Ramos (cell line): ENCODE data around the gene ATXN1.
"Not testable (repeated sequence)": the region's sequence is repeated elsewhere in the genome, so short reads cannot be mapped to it uniquely, and the experiment has no call there.

Source experiments
- in situ Hi-C: fragments of 300-500 bp; cut with MboI; formaldehyde crosslinking; loops from one replicate; pipeline ENCODE4 v1.14.3; 2022; ENCODE audit warnings: low sequenced_read_pairs; ENCODE audit not compliant: unreplicated experiment

The ATXN1 gene

GRCh38 chr6:16284472-16284871 is 476.8 kb downstream of the ATXN1 start:
- in situ Hi-C loops = no loop called here

DNA sequence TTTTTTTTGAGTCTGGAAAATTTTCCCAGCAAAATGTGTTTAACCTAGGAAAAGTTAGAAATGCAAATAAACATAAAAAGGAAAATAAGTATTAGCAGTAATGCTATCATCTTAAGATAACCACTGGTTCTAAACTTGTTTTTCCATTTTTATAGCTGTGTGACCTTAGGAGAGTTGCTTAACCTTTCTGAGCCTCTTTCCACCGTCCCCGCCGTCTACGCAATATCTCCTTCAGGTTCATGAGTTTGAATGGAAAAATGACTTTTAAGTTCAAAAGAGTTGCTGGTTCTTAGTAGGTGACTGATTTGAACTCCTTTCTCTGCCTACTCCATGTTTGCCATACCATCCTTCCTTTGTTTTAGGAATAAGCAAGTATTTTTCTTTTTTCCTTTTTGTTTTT is 478.9 kb downstream of the ATXN1 start:
- in situ Hi-C loops = no loop called here

GRCh38 chr6:16279243-16279642 is 482.0 kb downstream of the ATXN1 start:
- in situ Hi-C loops = no loop called here

GRCh38 chr6:16278750-16279149 is 482.5 kb downstream of the ATXN1 start:
- in situ Hi-C loops = no loop called here

- in situ Hi-C loops = no loop called here
These were observed 483.1 kb downstream of the ATXN1 start for GRCh38 chr6:16278048-16278724.

DNA sequence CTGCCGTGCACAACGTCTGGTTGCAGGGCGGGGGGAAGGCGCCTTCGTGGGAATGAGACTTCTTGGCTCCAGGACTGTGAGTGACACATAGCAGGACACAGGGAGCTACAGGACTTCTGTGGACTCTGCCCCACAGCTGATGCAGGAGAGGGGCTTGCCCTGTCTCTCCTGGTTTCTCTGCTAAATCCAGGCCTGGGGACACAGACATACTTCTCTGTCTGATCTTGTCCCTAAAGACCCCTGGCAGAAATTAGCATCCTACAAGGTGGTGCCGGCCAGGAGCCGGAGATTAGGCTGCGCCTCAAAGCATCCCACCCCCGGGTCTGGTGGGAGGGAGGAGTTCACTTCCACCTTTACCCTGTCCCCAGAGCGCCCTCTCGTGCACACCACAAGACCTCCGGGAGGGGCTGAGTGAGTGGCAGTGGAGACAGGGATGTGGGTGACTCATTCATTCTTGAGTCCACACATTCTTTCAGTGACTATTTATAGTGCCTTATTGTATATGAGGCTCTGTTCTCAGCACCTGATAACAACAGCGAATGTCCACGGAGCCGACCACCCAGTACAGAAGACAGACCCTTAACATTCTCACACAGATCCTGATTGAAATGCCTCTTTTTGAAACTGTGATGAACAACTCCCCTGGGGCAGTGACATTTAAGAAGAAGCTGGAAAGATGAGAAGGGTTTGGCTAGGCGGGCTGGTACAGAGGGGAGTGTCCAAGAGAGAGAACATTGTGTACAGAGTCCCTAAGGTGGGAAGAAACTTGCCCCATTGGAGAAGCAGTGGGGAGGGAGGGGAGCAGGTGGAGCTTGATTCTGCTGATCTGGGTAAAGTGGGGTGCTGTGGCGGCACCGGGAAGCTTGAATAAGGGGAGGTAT is 483.9 kb downstream of the ATXN1 start:
- in situ Hi-C loops = no loop called here

- in situ Hi-C loops = no loop called here
These were observed 486.2 kb downstream of the ATXN1 start for GRCh38 chr6:16274885-16275589.

GRCh38 chr6:16274483-16274882 is 486.8 kb downstream of the ATXN1 start:
- in situ Hi-C loops = no loop called here

DNA sequence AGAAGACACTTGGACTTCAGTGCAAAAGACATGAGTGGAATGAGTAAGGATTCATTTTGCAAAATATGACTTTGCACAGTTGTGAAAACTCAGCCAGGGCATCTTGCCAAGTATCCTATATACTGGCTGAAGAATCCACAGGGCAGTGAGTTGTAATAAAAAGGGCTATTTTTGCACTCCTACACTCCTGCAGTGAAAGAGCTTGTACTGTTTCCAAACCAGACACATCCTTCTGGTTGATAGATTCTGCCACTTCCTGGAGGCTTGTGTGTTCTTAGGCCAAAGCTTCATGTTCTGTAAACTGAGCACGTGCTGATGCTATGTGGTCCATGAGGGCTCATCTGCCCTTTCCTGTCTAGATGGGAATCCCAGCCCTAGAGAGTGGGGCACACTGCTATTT is 488.0 kb downstream of the ATXN1 start:
- in situ Hi-C loops = no loop called here

DNA sequence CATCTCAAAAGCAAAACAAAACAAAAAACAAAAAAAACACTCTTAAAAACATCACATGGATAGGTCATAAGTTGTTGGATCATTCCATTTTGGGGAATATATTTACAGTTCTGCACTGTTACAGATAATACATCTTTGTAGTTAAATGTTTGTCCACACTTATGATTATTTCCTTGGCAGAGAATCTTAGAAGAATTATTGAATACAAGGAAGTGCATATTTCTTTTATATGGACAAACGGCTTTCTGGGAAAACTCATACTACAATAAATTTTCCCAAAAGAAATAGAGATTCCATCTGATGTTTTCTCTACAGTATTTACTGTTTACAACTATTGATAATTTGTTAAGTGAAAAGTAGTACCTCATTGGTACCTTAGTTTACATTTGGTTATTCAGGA is 489.1 kb downstream of the ATXN1 start:
- in situ Hi-C loops = no loop called here

DNA sequence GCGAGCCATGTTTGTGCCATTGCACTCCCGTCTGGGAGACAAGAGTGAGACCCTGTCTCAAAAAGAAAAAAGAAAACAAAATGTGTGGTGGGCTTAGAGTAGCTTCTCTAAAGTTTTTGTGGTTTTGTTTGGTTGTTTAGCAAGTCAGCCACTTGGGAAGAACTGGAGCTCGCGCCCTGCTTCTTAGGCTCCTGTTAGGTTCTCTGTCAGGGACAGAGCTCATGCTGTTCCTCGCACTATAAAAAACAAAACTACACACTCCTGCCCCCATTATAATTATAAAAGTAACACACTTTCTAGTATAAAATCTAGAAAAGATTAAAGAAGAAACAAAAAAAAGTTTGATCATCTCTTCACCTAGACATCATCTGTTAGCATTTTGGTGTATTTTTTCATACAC is 489.8 kb downstream of the ATXN1 start:
- in situ Hi-C loops = no loop called here

DNA sequence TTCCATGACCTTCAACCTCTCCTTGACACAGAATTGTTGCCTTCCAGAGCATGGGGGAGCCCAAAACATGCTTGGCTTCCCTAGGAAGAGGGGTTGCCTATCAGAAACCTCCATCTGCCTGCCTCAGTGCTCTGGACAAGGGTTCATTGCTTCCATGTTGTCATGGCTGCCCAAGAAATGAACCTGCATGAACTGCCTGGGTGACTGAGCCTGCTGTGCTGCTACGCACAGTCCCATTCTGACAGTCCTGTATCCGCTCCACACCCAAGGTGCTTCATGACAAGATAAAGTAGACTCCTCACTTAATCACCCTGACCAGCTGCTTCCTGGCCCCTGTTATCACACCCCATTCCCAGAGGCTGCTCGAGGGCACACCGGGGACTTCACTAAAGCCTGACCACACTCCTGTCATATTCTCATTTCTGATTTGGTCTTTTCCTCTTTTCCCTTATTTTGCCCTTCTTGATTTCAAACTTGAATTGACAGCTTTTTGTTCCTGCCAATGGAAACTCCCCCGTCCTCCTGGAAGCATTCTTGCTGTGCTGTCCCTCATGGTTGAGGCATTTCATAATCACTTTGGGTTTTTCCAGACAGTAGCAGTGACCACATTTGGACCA is 491.0 kb downstream of the ATXN1 start:
- in situ Hi-C loops = no loop called here

DNA sequence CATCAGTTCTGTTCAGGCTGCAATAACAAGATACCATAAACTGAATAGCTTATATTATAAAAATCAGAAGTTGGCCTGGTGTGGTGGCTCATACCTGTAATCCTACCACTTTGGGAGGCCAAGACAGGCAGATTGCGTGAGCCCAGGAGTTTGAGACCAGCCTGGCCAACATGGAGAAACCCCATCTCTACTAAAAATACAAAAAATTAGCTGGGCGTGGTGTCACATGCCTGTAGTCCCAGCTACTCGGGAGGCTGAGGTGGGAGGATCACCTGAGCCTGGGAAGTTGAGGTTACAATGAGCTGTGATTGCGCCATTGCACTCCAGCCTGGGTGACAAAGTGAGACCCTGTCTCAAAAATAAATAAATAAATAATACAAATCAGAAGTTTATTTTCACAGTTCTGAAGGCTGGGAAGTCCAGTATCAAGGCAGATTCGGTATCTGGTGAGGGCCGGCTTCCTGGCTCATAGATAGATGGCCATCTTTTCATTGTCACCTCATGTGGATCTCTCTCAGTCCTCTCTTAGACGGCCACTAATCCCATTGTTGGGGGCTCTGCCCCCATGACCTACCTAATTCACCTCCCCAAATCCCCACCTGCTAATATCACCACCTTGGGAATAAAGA is 491.7 kb downstream of the ATXN1 start:
- in situ Hi-C loops = not testable (repeated sequence)

DNA sequence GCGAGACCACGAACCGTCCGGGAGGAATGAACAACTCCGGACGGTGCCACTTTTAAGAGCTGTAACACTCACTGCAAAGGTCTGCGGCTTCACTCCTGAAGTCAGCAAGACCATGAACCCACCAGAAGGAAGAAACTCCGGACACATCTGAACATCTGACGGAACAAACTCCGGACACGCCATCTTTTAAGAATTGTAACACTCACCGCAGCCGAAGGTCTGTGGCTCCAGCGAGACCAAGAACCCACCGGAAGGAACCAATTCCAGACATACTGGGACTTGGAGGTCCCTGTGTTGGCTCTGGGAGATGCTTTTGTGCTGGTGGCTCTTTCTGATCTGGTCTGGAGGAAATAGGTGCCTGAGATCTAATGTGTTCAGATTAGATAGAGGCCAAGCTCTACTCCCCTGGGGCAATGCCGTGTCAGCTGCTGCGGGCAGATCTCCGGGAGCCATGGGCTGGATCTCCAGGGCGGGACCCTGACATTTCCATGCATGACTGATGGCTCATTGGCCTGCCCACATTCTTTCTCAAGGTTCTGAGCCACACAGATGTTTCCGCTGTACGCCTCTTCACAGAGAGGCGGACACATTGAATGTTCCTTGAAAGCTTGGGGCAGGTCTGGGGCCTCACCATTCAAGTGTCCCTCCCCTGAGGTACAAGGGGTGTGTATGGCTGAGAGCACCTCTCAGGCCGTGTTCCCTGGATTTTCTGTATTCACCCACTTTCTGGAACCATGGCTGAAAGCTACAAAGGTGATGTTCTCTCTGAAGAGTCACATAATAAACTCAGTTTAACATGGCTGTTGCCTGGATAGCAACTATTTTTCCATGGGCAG is 493.6 kb downstream of the ATXN1 start:
- in situ Hi-C loops = no loop called here

GRCh38 chr6:16265351-16266341 is 495.6 kb downstream of the ATXN1 start:
- in situ Hi-C loops = no loop called here

GRCh38 chr6:16264785-16265184 is 496.5 kb downstream of the ATXN1 start:
- in situ Hi-C loops = no loop called here

- in situ Hi-C loops = not testable (repeated sequence)
These were observed 497.7 kb downstream of the ATXN1 start for GRCh38 chr6:16263464-16264099.

DNA sequence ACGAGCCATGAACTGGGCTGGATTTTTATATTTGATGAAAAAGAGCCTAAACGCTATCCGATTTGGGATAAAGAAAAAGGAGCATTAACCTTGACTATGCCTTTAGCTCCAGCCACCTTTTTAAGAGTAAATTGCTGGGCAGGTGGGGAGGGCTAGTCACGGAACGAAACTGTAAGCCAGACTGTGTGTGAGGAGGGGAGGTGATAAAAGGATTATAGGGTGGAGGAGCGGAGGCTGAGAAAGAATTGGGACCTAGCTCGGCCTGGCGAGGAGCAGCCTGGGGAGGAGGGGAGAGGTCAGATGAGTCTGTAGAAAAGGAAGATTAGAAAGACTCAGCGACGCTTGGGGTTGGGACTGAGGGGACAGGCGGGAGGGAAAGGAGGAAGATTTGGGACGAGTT is 498.5 kb downstream of the ATXN1 start:
- in situ Hi-C loops = not testable (repeated sequence)
